Naive B cell (primary cell): Measurements from ENCODE around the gene DESI1. TPM values are rescaled to one million over a fixed set of nuclear protein-coding genes. Genes with fewer than 3 reads are reported as not detected.
"Not testable (repeated sequence)": the region's sequence is repeated elsewhere in the genome, so short reads cannot be mapped to it uniquely, and the experiment has no call there.

Experiments used
- ATAC-seq, 2 donors: fragments of 150-1000 bp; cut with Tn5 transposase; 2 replicates each; pipeline ENCODE4 v1.10.0; 2021; ENCODE audit warnings: low read depth in 2 of 2, mild to moderate bottlenecking in 2 of 2, moderate library complexity in 2 of 2
- DNase-seq: peaks from one replicate; pipeline ENCODE4 v3.0.0; 2022
- H3K27ac Mint-ChIP-seq, 6 donors: one replicate each; pipeline ENCODE4 v1.8.0; 2020 to 2022; ENCODE audit warnings: mild to moderate bottlenecking in 6 of 6, mixed read lengths in 6 of 6, moderate library complexity in 5 of 6, inconsistent platforms in 2 of 6
- H3K27me3 Mint-ChIP-seq, 3 donors: one replicate each; pipeline ENCODE4 v1.8.0; 2021 to 2022; ENCODE audit warnings: mixed read lengths in 3 of 3, mild to moderate bottlenecking in 1 of 3
- H3K36me3 Mint-ChIP-seq, 2 donors: one replicate each; pipeline ENCODE4 v1.8.0; 2020 to 2022; ENCODE audit warnings: mixed read lengths in 2 of 2, inconsistent platforms in 1 of 2, mild to moderate bottlenecking in 1 of 2
- H3K4me1 Mint-ChIP-seq, 3 donors: one replicate each; pipeline ENCODE4 v1.8.0; 2020 to 2022; ENCODE audit warnings: mixed read lengths in 3 of 3, inconsistent platforms in 1 of 3, mild to moderate bottlenecking in 1 of 3, moderate library complexity in 1 of 3
- H3K4me3 Mint-ChIP-seq, 8 donors: one replicate each; pipeline ENCODE4 v1.8.0; 2020 to 2022; ENCODE audit warnings: mild to moderate bottlenecking in 8 of 8, mixed read lengths in 8 of 8, moderate library complexity in 8 of 8, inconsistent platforms in 2 of 8
- H3K9me3 Mint-ChIP-seq, 7 donors: one replicate each; pipeline ENCODE4 v1.8.0; 2020 to 2022; ENCODE audit warnings: mixed read lengths in 7 of 7, mild to moderate bottlenecking in 5 of 7, inconsistent platforms in 2 of 7, moderate library complexity in 1 of 7
- polyA plus RNA-seq, 6 donors: library from polyadenylated mRNA; unstranded; fragments of 300-500 nt; fragmentation: Illumina TruSeq; gene quantifications; one replicate each; pipeline ENCODE4 v1.2.3, GENCODE V29; 2021; ENCODE audit warnings: low read depth in 6 of 6

The DESI1 gene
- polyA plus RNA-seq, 6 donors from 2014 or later: 5.1 to 11.1 (median 9.1) TPM

DNA sequence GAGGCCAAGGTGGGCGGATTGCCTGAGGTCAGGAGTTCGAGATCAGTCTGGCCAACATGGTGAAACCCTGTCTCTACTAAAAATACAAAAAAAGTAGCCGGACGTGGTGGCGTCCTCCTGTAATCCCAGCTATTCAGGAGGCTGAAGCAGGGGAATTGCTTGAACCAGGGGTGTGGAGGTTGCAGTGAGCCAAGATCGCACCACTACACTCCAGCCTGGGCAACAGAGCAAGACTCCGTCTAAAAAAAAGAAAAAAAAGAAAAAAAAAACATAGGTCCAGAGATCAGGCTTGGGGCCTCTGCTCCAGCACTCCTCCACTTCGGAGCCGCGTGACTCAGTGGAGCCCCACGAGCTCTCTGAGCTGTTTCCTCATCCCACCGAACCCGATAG, 62.6 kb downstream of the DESI1 start:
- peaks cover 17 to 81% (median 56%) of the 10 kb centered on the region in 3 donors for H3K27me3 Mint-ChIP-seq
- not testable (repeated sequence) for DNase-seq, H3K4me1 Mint-ChIP-seq, H3K4me3 Mint-ChIP-seq, H3K36me3 Mint-ChIP-seq, ATAC-seq, H3K9me3 Mint-ChIP-seq
- peak overlapping the region in 1 of 6 donors; percentile 21 for H3K27ac Mint-ChIP-seq

DNA sequence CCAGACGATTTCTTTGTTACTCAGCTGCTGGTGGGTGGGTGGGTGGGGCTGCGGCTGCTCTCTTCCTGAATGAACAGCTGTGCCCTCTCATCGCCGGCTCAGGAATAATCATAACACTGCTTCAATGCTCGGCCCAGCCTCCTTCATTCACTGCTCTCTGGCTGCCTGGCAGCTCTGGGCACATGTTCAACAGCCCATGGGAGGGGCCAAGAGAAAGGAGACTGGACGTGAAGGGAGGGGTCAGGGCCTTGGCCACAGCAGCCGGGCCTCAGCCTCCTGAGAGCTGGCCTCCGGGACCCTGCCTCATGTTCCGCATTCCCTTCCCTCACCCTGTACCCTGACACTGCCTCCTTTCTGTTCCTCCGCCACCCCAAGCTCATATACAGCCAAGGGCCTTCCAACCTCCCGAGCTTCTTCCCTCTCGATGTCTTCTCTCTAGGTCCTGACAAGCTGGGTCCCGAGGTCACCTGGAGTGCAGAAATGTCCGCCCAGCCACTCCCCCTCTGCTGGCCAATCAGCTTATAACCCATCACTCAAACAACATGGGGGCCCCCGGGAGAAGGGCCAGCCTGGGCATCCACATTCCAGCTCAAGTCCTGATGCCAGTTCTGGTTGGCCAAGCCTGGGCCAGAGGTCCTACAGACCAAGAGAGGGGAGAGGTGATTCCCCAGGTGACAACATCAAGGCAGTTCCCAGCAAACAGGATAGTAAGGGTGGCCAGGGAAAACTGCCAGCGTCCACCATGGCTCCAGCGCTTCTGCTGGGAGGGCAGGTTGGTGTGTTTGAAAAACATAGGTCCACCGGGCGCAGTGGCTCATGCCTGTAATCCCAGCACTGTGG, 63.2 kb downstream of the DESI1 start:
- no peak overlapping the region for H3K27ac Mint-ChIP-seq
- no peak for ATAC-seq
- no peak overlapping the region for H3K4me3 Mint-ChIP-seq

DNA sequence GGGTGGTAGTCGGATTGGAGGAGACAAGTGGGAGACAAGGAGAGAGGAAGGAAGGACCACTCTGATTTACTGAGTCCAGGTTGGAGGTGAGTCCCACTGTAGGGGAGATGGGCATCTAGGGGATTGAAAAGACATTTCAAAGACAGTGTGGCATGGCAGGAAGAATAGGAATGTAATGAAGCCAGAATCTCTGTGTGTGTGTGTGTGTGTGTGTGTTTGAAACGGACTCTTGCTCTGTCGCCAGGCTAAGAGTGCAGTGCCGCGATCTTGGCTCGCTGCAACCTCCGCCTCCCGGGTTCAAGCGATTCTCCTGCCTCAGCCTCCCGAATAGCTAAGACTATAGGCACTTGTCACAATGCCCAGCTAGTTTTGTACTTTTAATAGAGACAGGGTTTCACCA, 64.3 kb downstream of the DESI1 start:
- Mint-ChIP-seq H3K27me3 (peaks cover 20 to 75% (median 51%) of the 10 kb centered on the region in 3 donors), H3K36me3 (no peaks in the 10 kb centered on the region), H3K4me3 (no peak overlapping the region), H3K9me3 (no peaks in the 10 kb centered on the region), H3K4me1 (no peaks in the 10 kb centered on the region), H3K27ac (peak overlapping the region in 1 of 6 donors; percentile 23)
- no peak for DNase-seq
- ATAC-seq: no peak

More for the DNA sequence above, 63.2 kb downstream of the DESI1 start:
- Mint-ChIP-seq H3K4me1 (no peaks in the 10 kb centered on the region), H3K36me3 (no peaks in the 10 kb centered on the region), H3K9me3 (no peaks in the 10 kb centered on the region), H3K27me3 (peaks cover 17 to 79% (median 54%) of the 10 kb centered on the region in 3 donors)
- DNase-seq: no peak

- no peak for DNase-seq
- peaks cover 20 to 64% (median 40%) of the 10 kb centered on the region in 3 donors for H3K27me3 Mint-ChIP-seq
- no peaks in the 10 kb centered on the region for H3K9me3 Mint-ChIP-seq
- no peak overlapping the region for H3K4me3 Mint-ChIP-seq
- H3K27ac Mint-ChIP-seq: no peak overlapping the region
- ATAC-seq: no peak
- H3K4me1 Mint-ChIP-seq: no peaks in the 10 kb centered on the region
- H3K36me3 Mint-ChIP-seq: no peaks in the 10 kb centered on the region
These were observed 65.4 kb downstream of the DESI1 start for GRCh38 chr22:41555325-41555982.

DNA sequence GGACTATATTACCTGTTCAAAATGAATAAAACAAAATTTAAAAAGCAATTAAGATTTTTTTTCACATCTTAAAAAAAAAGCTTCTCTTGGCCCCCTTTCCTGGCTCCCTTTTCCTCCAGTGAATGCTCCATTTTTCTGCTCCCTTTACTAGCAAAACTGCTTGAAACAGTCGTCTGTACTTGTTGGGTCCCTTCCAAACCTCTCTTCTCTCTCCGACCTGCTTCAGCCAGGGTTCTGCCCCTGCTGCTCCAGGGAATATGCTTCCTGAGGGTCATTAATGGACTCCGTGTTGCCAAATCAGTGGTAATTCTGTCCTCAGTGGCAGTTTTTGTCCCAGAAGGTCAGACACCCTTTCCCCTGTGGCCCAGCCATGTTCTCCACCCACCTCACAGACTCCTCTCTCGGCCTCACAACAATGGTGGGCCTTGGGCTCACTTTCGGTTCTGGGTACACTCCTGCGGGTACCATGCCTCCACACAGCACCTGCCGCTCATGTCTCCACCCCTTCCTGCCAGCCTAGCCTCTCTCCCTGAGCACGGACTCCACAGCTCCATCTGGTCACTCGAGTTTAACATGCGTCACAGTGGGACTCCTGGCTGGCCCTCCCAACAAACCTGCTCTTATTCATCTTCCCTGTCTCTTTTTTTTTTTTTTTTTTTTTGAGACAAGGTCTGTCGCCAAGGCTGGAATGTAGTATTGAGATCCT, 68.8 kb downstream of the DESI1 start:
- ATAC-seq: no peak
- Mint-ChIP-seq H3K36me3 (no peaks in the 10 kb centered on the region), H3K27ac (no peak overlapping the region), H3K4me1 (peaks cover 0 to 2% (median 0%) of the 10 kb centered on the region in 3 donors), H3K27me3 (peaks cover 19 to 39% (median 25%) of the 10 kb centered on the region in 3 donors), H3K9me3 (no peaks in the 10 kb centered on the region), H3K4me3 (no peak overlapping the region)
- no peak for DNase-seq

DNA sequence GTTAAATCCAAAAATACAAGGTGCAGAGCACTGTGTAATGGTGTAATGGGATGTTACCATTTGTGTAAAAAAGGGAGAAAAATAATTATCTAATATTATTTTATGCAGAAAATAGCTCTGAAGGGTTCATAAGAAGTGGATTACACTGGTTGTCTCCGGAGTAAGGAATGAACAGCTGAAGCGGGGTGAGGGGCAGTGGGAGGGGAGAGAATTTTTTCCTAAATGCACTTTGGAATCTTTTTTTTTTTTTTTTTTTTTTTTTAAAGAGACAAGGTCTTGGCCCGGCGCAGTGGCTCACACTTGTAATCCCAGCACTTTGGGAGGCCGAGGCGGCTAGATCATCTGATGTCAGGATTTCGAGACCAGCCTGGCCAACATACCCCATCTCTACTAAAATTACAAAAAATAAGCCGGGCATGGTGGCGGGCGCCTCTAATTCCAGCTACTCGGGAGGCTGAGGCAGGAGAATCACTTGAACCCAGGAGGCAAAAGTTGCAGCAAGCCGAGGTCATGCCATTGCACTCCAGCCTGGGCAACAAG, 69.8 kb downstream of the DESI1 start:
- H3K4me3 Mint-ChIP-seq: no peak overlapping the region

DNA sequence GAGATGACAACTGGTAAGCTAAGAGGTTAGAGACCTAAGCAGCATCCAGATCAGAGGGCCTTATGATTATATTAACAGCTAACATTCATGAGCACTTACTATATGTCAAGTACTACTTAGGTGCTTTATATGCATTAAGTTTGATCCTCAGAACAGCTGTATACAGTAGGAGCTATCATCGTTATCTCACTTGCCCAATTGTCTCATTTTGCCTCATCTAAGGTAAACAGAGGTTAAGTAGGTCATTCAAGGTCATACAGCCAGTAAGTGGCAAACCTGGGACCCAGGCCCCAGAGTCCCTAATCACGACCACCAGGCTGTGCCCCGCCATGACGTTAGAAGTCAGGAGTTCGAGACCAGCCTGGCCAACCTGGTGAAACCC, 72.0 kb downstream of the DESI1 start:
- Mint-ChIP-seq H3K27me3 (peaks cover 11 to 17% (median 16%) of the 10 kb centered on the region in 3 donors), H3K4me1 (peaks cover 13 to 15% (median 15%) of the 10 kb centered on the region in 3 donors), H3K9me3 (no peaks in the 10 kb centered on the region), H3K4me3 (no peak overlapping the region), H3K36me3 (no peaks in the 10 kb centered on the region), H3K27ac (no peak overlapping the region)
- DNase-seq: no peak
- ATAC-seq: no peak

More for the DNA sequence above, 69.8 kb downstream of the DESI1 start:
- DNase-seq: no peak
- no peak for ATAC-seq
- H3K27me3 Mint-ChIP-seq: peaks cover 11 to 29% (median 17%) of the 10 kb centered on the region in 3 donors
- no peaks in the 10 kb centered on the region for H3K9me3 Mint-ChIP-seq
- peaks cover 0 to 2% (median 0%) of the 10 kb centered on the region in 3 donors for H3K4me1 Mint-ChIP-seq
- no peak overlapping the region for H3K27ac Mint-ChIP-seq
- no peaks in the 10 kb centered on the region for H3K36me3 Mint-ChIP-seq

Other genes starting within 250 kb of the DESI1 start
- 1 to 10 TPM in 5 of 6 donors, under 1 TPM in 1; 0.97 to 2.9 (median 2.6) TPM for gene TEF, start 239.1 kb downstream of the DESI1 start, polyA plus RNA-seq
- 10 to 100 TPM; 14.0 to 24.0 (median 22.2) TPM for gene TOB2, start 174.2 kb downstream of the DESI1 start, polyA plus RNA-seq
- gene PHF5A, start 152.4 kb downstream of the DESI1 start, polyA plus RNA-seq: 10 to 100 TPM; 20.5 to 34.2 (median 26.7) TPM
- 100 to 1,000 TPM in 3 of 6 donors, 10 to 100 TPM in 3; 88.9 to 124 (median 106) TPM for gene ACO2, start 151.9 kb downstream of the DESI1 start, polyA plus RNA-seq
- 10 to 100 TPM; 17.9 to 27.2 (median 22.6) TPM for gene POLR3H, start 76.6 kb downstream of the DESI1 start, polyA plus RNA-seq
- not detected for gene CSDC2, start 60.0 kb downstream of the DESI1 start, polyA plus RNA-seq
- gene PMM1, start 31.2 kb downstream of the DESI1 start, polyA plus RNA-seq: 10 to 100 TPM; 15.5 to 22.2 (median 17.4) TPM
- gene XRCC6, start 252 bp upstream of the DESI1 start, polyA plus RNA-seq: 100 to 1,000 TPM; 407 to 580 (median 420) TPM
- 100 to 1,000 TPM; 264 to 311 (median 271) TPM for gene SNU13, start 67.8 kb upstream of the DESI1 start, polyA plus RNA-seq
- gene MEI1, start 78.5 kb upstream of the DESI1 start, polyA plus RNA-seq: 100 to 1,000 TPM in 1 of 6 donors, 10 to 100 TPM in 5; 75.0 to 160 (median 83.4) TPM
- 1 to 10 TPM; 2.1 to 7.6 (median 3.6) TPM for gene CCDC134, start 179.6 kb upstream of the DESI1 start, polyA plus RNA-seq
- 10 to 100 TPM; 30.1 to 52.8 (median 40.7) TPM for gene SREBF2, start 212.1 kb upstream of the DESI1 start, polyA plus RNA-seq